K562 (cell line): ENCODE measurements around the gene DNAJB13. TPM values are rescaled to one million over a fixed set of nuclear protein-coding genes. Genes with fewer than 3 reads are reported as not detected.

Experiments used
- ATAC-seq: fragments of 200-7000 bp; cut with Tn5 transposase; 3 replicates; pipeline ENCODE4 v1.9.1; 2020; ENCODE audit warnings: moderate library complexity
- BruUV-seq: library from RNA; stranded (reverse); fragments of 400-500 nt; replicated peaks from 2 replicates; lab custom pipeline; 2021; lab: Mats Ljungman, UMichigan
- CTCF ChIA-PET: fragments of 300-600 bp; formaldehyde crosslinking; extraction: SDS; loops from one replicate; lab custom pipeline; 2021; ENCODE audit warnings: low intra/inter-chr PET ratio; lab: Yijun Ruan, JAX
- POLR2A ChIA-PET: fragments of 300-600, 350-650 bp; sonication (Branson Sonifier 250); formaldehyde crosslinking; extraction: SDS; loops from one replicate; lab custom pipeline; 2021; ENCODE audit warnings: antibody characterized with exemption, inconsistent platforms; lab: Yijun Ruan, JAX
- DNase-seq, 4 experiments: peaks; one replicate each; pipeline versions ENCODE4 v3.0.0 to v3.0.0-alpha.2; 2011 to 2018; ENCODE audit warnings: low spot score in 3 of 4, mixed read lengths in 3 of 4; ENCODE audit errors: extremely low read depth in 1 of 4
- FAIRE-seq: peaks from 2 replicates; lab custom pipeline; 2011; peaks lifted over from hg19 to GRCh38; lab: Jason Lieb, UNC
- H2AFZ ChIP-seq: 2 replicates; pipeline ENCODE4 v1.6.0; 2011; ENCODE audit warnings: low read depth, low read length, control low read depth, inconsistent platforms
- H3K27ac ChIP-seq: fragments of 200-600 bp; 3 replicates; pipeline ENCODE4 v1.8.0; 2011; ENCODE audit warnings: low read depth, mild to moderate bottlenecking, control low read depth, inconsistent platforms, low read length, moderate library complexity, mixed read lengths; ENCODE audit errors: extremely low read depth
- H3K27me3 ChIP-seq, 2 experiments: fragments of 300-600 bp in 1 of 2; 2 replicates in 1 of 2; 3 replicates in 1 of 2; pipeline versions ENCODE4 v1.6.0 to v1.8.0; 2011; ENCODE audit warnings: inconsistent platforms in 2 of 2, low read length in 2 of 2, mild to moderate bottlenecking in 1 of 2, mixed read lengths in 1 of 2, moderate library complexity in 1 of 2; ENCODE audit not compliant: control insufficient read depth in 2 of 2, insufficient read depth in 2 of 2
- H3K36me3 ChIP-seq: fragments of 300-600 bp; 3 replicates; pipeline ENCODE4 v1.8.0; 2011; ENCODE audit warnings: mild to moderate bottlenecking, low read length, inconsistent platforms; ENCODE audit not compliant: control insufficient read depth, insufficient read depth
- H3K4me1 ChIP-seq, 2 experiments: fragments of 200-600 bp in 1 of 2; replicated peaks in 1 of 2; 2 replicates in 1 of 2; 3 replicates in 1 of 2; pipeline versions ENCODE4 v1.5.1 to v1.8.0; 2011; ENCODE audit warnings: inconsistent platforms in 2 of 2, low read length in 2 of 2, mild to moderate bottlenecking in 1 of 2, mixed read lengths in 1 of 2, moderate library complexity in 1 of 2; ENCODE audit not compliant: control insufficient read depth in 2 of 2, insufficient read depth in 2 of 2
- H3K4me2 ChIP-seq: 2 replicates; pipeline ENCODE4 v1.6.1; 2011; ENCODE audit warnings: low read length, control low read depth, inconsistent platforms, mixed read lengths; ENCODE audit not compliant: insufficient read depth
- H3K4me3 ChIP-seq: fragments of 200-600 bp; sonication (generic), shearing (Covaris generic); 2 replicates; pipeline ENCODE4 v1.5.1; 2016; ENCODE audit warnings: control low read depth, inconsistent platforms
- H3K79me2 ChIP-seq: fragments of 200-600 bp; 3 replicates; pipeline ENCODE4 v1.8.0; 2011; ENCODE audit warnings: low read length, inconsistent platforms; ENCODE audit not compliant: control insufficient read depth, insufficient read depth
- H3K9ac ChIP-seq, 2 experiments: 2 replicates each; pipeline versions ENCODE4 v1.6.0 to v1.6.1; 2011; ENCODE audit warnings: low read depth in 2 of 2, low read length in 2 of 2, control low read depth in 1 of 2, inconsistent platforms in 1 of 2, mild to moderate bottlenecking in 1 of 2, mixed read lengths in 1 of 2; ENCODE audit not compliant: insufficient read depth in 1 of 2
- H3K9me1 ChIP-seq: one replicate; pipeline ENCODE4 v1.6.0; 2011; ENCODE audit warnings: inconsistent platforms, mild to moderate bottlenecking, low read length, moderate library complexity; ENCODE audit not compliant: control insufficient read depth, insufficient read depth
- H3K9me3 ChIP-seq: replicated peaks from 2 replicates; pipeline ENCODE4 v1.5.1; 2011; ENCODE audit warnings: low read depth, low read length, inconsistent platforms; ENCODE audit not compliant: control insufficient read depth, insufficient read depth
- H4K20me1 ChIP-seq: replicated peaks from 2 replicates; pipeline ENCODE4 v1.6.1; 2011; ENCODE audit warnings: low read length, inconsistent platforms, mixed read lengths; ENCODE audit not compliant: control insufficient read depth, insufficient read depth
- BDP1 ChIP-seq: IDR thresholded peaks from 3 replicates; pipeline ENCODE4 v1.6.1; 2011; ENCODE audit not compliant: insufficient read length, insufficient read depth
- CEBPG ChIP-seq, 3 experiments: fragments of 200-800 bp in 1 of 3; sonication (Bioruptor generic) in 1 of 3; sonication (generic) in 1 of 3; formaldehyde crosslinking in 1 of 3; IDR thresholded peaks in 2 of 3; conservative IDR thresholded peaks in 1 of 3; 2 replicates each; pipeline versions ENCODE4 v1.6.1 to v1.8.0; 2016 to 2022; ENCODE audit warnings: missing compliant biosample characterization in 2 of 3, missing genetic modification characterization in 2 of 3, mild to moderate bottlenecking in 1 of 3, missing genetic modification reagents in 1 of 3
- FOXK1 ChIP-seq: sonication (generic); formaldehyde crosslinking; IDR thresholded peaks from 2 replicates; pipeline ENCODE4 v1.8.0; 2022; ENCODE audit warnings: missing genetic modification reagents, mild to moderate bottlenecking, borderline replicate concordance
- RBBP5 ChIP-seq: fragments of 200-600 bp; sonication (generic); IDR thresholded peaks from 2 replicates; pipeline ENCODE4 v1.6.1; 2012; ENCODE audit warnings: borderline replicate concordance, mild to moderate bottlenecking, low read length, control low read depth, inconsistent platforms; ENCODE audit not compliant: insufficient read depth, poor library complexity, severe bottlenecking
- STAT5B ChIP-seq: fragments of 250-450 bp; sonication (Bioruptor Pico); IDR thresholded peaks from 2 replicates; pipeline ENCODE4 v1.8.0; 2021; ENCODE audit warnings: mild to moderate bottlenecking, inconsistent platforms
- TBL1XR1 ChIP-seq, 2 experiments: IDR thresholded peaks; 2 replicates each; pipeline ENCODE4 v1.6.1; 2012; ENCODE audit warnings: improper control_type of control experiment in 2 of 2, low read length in 2 of 2, mild to moderate bottlenecking in 1 of 2
- ZBTB43 ChIP-seq: sonication (generic); formaldehyde crosslinking; IDR thresholded peaks from 2 replicates; pipeline ENCODE4 v1.8.0; 2023; ENCODE audit warnings: mild to moderate bottlenecking, missing genetic modification reagents
- ZBTB7A ChIP-seq: IDR thresholded peaks from 2 replicates; pipeline ENCODE4 v1.6.1; 2011; ENCODE audit warnings: low read depth, mild to moderate bottlenecking, low read length, moderate library complexity, borderline replicate concordance; ENCODE audit not compliant: control insufficient read depth
- ZKSCAN1 ChIP-seq: fragments of 150-350 bp; IDR thresholded peaks from 2 replicates; pipeline ENCODE4 v1.6.1; 2016; ENCODE audit warnings: low read depth, low read length
- WGBS: fragments of 100-300 bp; shearing (Covaris generic); methylation state at CpG from one replicate; pipeline ENCODE4 v1.1.6; 2016; ENCODE audit warnings: low coverage, mixed read lengths; ENCODE audit not compliant: insufficient coverage; ENCODE audit errors: missing lambda C conversion rate; 5-methylcytosine and 5-hydroxymethylcytosine counted together
- in situ Hi-C: fragments of 300-500 bp; cut with MboI; formaldehyde crosslinking; loops from 4 replicates; pipeline ENCODE4 v1.15.0; 2018; ENCODE audit warnings: inconsistent platforms, mixed read lengths
- intact Hi-C: fragments of 100-400 bp; cut with micrococcal nuclease; formaldehyde crosslinking; loops from 2 replicates; pipeline ENCODE4 v1.14.2; 2022
- polyA plus RNA-seq, 8 experiments: library from polyadenylated mRNA; depleted of rRNA in 4 of 8; stranded (reverse) in 5 of 8; unstranded in 3 of 8; fragments of >200 nt; fragmentation: Nextera tagmentation in 2 of 8; fragmentation: Illumina TruSeq in 1 of 8; extraction: Ambion mirVana in 2 of 8; extraction: Trizol in 1 of 8; gene quantifications; 2 replicates each; pipeline versions ENCODE4 v1.2.1 to v1.2.3, GENCODE V29; 2011 to 2014; ENCODE audit warnings: inconsistent platforms in 1 of 8, missing spikeins in 1 of 8
- total RNA-seq, 7 experiments: library from RNA; depleted of rRNA in 6 of 7; stranded (reverse); fragments of >200 nt in 6 of 7; fragmentation: Illumina TruSeq in 2 of 7; extraction: Trizol in 2 of 7; gene quantifications; 2 replicates each; pipeline versions ENCODE4 v1.2.1 to v1.2.3, GENCODE V29; 2011 to 2021; ENCODE audit warnings: low replicate concordance in 1 of 7
- TF ChIP-seq, protein P1 (sequence below): sonication (generic); formaldehyde crosslinking; IDR thresholded peaks from 2 replicates; pipeline ENCODE4 v1.8.1; 2023; ENCODE audit warnings: mild to moderate bottlenecking, missing genetic modification reagents

DNAJB13 gene
- total and polyA plus RNA-seq, 9 of the 15 experiments (the other 6 are each of a cell fraction or from before 2014, with no cell fraction given) = 0.14 TPM; not detected in 8

DNA sequence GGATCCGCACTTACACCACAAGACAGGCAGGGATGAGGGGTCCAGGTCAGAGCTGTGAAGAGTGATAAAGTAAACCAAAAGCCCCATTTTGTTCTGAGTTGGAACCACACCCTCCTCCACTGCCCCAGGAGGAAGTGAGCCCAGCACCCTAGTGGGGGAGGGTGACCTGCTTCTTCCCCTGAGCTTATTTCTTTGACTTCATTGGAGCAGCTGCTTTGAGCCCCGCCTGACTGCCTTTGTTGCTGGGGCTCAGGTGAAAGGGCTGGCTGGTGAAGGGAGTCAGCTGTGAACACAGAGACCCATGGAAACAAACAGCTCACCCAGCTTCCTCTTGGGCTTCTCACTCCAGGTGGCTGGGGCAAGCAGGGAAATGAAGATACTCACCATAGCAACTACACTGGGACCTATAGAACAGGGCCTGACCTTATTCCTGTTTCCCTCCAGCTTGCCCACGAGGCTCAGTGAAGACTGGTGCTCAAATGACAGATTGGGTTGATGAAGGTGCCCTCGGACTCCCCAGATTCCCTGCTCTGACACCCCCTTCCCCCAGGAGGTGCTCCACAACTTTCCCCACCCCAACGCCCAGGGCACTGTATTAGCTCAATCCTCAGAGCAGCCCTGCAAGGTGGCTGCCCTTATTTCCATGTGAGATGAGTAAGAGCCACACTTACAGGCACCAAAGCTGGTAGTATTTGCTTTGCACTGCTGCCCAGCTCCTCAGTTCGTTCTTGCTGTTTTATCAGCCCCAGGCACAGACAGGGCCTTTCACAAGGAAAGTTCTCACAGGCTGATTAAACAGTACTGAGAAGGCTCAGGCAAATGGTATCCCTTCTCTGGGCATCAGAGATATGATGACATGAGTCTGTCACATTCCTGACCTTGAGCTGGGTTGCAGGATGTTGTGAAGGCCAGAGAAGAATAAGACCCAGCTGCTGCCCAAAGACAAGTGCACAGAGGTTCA is 29.5 kb downstream of the DNAJB13 start (continued):
- TF ChIP-seq CEBPG (CRISPR knock-in tag; IDR thresholded peaks at IDR 0.05) (peak; percentile 25; the same call in 1 of the 2 replicates), CEBPG (tag; conservative IDR thresholded peaks at IDR 0.05 in 1 of 2, IDR thresholded peaks at IDR 0.05 in 1 of 2) (no peak), TBL1XR1 (IDR thresholded peaks at IDR 0.05; ENCODE audit: low read length in 2 of 2) (0 out of 4 replicates have a peak, but pooled peaks of 1 of the 2 experiments have one; percentile 8)

- intact Hi-C loops (loop anchor here (5.0 kb wide), 1 partner anchor 191 kb away; the partner anchor contains the start of genes C2CD3 and PPME1), in situ Hi-C loops (no loop called here)
- DNase-seq (peak in 1 of 4 experiments; percentile 30), FAIRE-seq (no peak), ATAC-seq (no peak)
- peak overlapping the region; percentile 85 to 96; a peak in 3 of 4 replicates for H3K9ac ChIP-seq
- WGBS = 7% methylated on average over 13 of the region's 13 CpGs
- TF ChIP-seq BDP1 (no peak), FOXK1 (CRISPR knock-in tag) (0 out of 2 replicates have a peak, but pooled peaks have one; percentile 64), RBBP5 (peak; percentile 11), ZBTB7A (peak; percentile 3; the same call in 1 of the 2 replicates), STAT5B (no peak), ZBTB43 (CRISPR knock-in tag) (peak; percentile 43; the same call in 1 of the 2 replicates), ZKSCAN1 (peak; percentile 91)
- TF ChIP-seq, protein P1, sequence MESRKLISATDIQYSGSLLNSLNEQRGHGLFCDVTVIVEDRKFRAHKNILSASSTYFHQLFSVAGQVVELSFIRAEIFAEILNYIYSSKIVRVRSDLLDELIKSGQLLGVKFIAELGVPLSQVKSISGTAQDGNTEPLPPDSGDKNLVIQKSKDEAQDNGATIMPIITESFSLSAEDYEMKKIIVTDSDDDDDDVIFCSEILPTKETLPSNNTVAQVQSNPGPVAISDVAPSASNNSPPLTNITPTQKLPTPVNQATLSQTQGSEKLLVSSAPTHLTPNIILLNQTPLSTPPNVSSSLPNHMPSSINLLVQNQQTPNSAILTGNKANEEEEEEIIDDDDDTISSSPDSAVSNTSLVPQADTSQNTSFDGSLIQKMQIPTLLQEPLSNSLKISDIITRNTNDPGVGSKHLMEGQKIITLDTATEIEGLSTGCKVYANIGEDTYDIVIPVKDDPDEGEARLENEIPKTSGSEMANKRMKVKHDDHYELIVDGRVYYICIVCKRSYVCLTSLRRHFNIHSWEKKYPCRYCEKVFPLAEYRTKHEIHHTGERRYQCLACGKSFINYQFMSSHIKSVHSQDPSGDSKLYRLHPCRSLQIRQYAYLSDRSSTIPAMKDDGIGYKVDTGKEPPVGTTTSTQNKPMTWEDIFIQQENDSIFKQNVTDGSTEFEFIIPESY (CRISPR knock-in tag) = 0 out of 2 replicates have a peak, but pooled peaks have one; percentile 13
- H3K4me3 ChIP-seq = peak overlapping the region; percentile 67
- H3K9me3 ChIP-seq = no peaks in the 10 kb centered on the region
- H3K4me2 ChIP-seq = peak overlapping the region; percentile 98
- peaks cover 45% of the 10 kb centered on the region for H3K79me2 ChIP-seq
- ChIA-PET POLR2A (interaction anchor here (0.6 to 5.8 kb wide), 13 partner anchors 10 to 377 kb away, joined by 3 to 54 read pairs (median 6); no protein-coding TSS in a partner anchor), CTCF (no interaction called here)
- peaks cover 53% of the 10 kb centered on the region for H3K36me3 ChIP-seq
- peak overlapping the region; percentile 99 for H3K27ac ChIP-seq
- no peaks in the 10 kb centered on the region; the same call in 1 of the 2 replicates for H4K20me1 ChIP-seq
- peaks cover 41 to 62% of the 10 kb centered on the region in 2 experiments for H3K4me1 ChIP-seq
- no peaks in the 10 kb centered on the region for H3K27me3 ChIP-seq
- peaks cover 3% of the 10 kb centered on the region for H3K9me1 ChIP-seq
- H2AFZ ChIP-seq = no peak overlapping the region
- no TSS peak for BruUV-seq
These were observed 30.4 kb downstream of the DNAJB13 start for GRCh38 chr11:73981051-73981805.
